GM18526 (cell line): ENCODE data around the gene OR7C1.

Experiments used
- POLR2A ChIP-seq: IDR thresholded peaks from 3 replicates; pipeline ENCODE4 v1.6.1; 2011; ENCODE audit not compliant: insufficient read length; ENCODE audit errors: extremely low read depth

OR7C1 gene

DNA sequence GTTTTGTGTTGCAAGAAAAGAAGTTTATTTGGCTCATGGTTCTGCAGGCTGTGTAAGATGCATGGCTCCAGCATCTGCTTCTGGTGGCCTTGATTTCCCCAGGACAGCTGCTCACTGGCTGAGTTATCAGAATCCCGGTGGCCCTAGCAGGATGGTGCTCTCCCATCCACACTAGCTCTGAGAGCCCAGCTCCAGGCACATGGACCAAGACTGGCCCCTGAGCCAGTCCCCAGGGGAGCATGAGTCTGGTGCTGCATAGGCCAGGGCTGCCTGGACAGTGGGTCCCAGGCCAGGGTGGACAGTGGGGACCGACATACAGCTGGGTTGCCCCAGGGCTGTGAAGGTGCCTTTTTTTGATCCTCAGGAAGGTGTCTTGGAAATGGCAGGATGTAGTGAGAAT is 67.0 kb downstream of the OR7C1 start:
- TF ChIP-seq POLR2A = no peak

DNA sequence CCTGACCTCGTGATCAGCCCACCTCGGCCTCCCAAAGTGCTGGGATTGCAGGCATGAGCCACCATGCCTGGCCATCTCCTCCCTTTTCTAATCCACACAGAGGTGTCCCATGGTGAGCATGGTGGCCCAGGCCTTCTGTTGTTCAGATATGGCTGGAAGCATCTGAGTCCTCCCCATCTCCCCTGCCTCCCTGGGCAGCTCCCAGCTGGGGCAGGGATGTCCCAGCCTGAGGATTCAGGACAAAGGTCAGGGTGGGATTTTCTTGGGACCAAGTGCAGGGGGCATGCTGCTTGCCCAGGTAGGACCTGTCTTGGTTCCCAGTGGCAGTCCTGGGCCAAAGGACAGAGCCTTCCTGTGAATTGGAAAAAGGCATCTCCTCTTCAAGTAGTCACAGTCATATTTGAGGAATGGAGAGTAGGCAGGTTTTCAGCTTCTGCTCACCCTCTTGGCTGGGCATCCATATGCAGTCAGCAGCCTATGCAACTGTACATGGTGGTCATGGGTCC is 67.5 kb downstream of the OR7C1 start:
- TF ChIP-seq POLR2A = no peak

DNA sequence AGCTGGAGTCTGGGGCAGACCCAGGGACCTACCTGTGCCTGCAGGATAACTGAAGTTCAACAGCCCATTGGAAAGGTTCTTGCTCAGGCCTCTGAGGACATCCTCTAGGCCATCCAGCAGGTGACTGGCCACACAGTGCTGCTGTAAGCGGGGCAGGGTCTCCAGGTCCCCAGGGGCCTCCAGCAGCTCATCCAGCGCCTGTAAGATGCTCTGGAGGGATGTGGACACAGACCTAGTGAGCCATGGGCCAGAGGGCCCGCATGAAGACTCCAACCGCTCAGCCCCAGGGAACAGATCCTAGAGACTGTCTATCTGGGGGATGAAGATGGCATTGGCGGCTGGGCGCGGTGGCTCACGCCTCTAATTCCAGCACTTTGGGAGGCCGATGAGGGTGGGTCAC is 70.6 kb downstream of the OR7C1 start:
- TF ChIP-seq POLR2A = no peak

DNA sequence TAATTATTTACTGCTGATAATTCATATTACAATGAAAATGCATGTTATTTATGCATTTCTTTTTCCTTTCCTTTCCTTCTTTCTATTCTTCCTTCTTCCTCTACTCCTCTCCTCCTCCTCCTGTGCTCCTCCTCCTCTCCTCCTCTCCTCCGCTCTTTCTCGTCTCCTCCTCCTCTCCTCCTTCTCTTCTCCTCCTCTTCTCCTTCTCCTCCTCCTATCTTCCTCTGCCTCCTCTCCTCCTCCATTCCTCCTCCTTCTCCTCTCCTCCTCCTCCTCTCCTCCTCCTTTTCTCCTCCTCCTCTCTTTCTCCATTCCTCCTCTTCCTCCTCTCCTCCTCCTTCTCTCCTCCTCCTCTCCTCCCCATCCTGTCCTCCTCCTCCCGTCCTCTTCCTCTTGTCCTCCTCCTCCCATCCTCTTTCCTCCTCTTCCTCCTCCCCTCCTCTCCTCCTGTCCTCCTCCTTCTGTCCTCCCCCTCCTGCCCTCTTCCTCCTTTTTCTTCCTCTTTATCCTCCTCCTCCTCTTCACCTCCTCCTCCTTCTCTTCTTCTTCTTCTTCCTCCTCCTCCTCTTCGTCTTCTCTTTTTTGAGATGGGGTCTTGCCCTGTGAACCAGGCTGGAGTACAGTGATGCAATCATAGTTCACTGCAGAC is 71.4 kb downstream of the OR7C1 start:
- TF ChIP-seq POLR2A = no peak

DNA sequence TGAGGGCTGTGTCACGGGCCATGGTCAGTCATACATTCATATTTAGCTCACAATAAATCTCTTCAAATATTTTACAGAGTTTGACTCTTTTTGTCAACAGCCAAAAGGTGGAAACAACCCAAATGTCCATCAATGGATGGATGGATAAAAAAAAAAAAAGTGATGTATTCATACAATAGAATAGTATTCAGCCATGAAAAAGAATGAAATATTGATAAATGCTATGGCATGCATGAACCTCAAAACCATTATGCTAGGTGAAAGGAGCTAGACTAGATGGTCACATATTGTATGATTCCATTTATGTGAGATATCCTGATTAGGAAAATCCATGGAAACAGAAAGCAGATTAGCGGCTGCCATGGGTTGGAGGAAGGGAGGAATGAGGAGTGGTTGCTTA is 72.9 kb downstream of the OR7C1 start:
- no peak for TF ChIP-seq POLR2A

DNA sequence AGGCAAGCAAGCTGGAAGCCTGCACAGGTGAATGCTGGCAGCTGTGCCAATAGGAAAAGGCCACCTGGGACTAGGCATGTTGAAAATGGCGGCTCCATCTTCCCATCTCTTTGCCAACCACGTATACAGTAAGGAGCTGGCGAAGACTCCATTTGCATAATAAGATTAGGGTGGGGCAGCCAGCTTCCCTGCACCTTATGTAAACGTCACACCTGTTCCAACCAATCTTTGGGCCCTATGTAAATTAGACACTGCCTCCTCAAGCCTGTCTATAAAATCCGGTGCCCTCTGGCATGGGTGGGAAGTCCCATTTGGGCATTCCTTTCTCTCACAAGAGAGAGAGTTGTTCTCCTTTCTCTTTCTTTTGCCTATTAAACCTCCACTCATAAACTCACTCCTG is 73.4 kb downstream of the OR7C1 start:
- no peak for TF ChIP-seq POLR2A

DNA sequence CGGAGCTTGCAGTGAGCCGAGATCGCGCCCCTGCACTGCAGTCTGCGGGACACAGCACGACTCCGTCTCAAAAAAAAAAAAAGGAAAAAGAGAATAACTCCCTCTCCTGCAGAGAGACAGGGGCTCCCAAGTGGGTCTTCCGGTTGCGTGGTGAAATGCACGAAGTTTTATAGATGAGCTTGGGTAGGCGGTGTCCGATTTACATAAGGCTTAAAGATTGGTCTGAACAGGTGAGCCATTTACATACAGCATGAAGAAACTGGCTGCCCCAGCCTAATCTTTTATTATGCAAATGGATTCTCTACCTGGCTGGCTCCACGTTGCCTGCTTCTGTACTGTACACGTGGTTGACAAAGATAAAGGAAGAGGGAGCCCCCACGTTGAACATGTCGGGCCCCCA is 76.2 kb downstream of the OR7C1 start:
- TF ChIP-seq POLR2A = no peak

DNA sequence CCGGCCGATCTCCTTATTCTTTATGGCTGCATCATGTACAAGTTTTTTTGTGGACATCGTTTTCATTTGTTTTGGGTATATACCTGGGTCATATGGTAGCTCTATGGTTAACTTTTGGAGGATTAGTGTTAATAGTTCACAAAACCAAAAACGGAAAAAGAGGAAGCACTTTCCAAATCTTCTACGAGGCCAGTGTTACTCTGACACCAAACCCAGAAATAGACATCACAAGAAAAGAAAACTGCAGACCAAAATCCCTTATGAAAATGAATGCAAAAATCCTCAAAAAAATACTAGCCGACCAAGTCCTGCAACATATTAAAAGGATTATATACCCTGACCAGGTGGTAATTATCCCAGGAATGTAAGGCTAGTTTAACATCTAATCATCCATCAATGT is 86.4 kb downstream of the OR7C1 start:
- no peak for TF ChIP-seq POLR2A
